ENCODE data around the gene MTMR1.

Gene MTMR1

GRCh38 chrX:150692831-150693724 lies at the start of gene MTMR1:
TSS of gene MTMR1 (plus strand) at chrX:150693396. CDS start at chrX:150693531, 135 bp downstream.
- no peak for DNase-seq

- DNase-seq: no peak
These were observed 49.2 kb upstream of the MTMR1 start for GRCh38 chrX:150643958-150644357.

- no peak for DNase-seq
These were observed 48.8 kb upstream of the MTMR1 start for GRCh38 chrX:150644422-150644821.

GRCh38 chrX:150647331-150647730 lies 45.9 kb upstream of the MTMR1 start:
- no peak for DNase-seq

GRCh38 chrX:150648296-150648940 lies 44.8 kb upstream of the MTMR1 start:
- no peak for DNase-seq

GRCh38 chrX:150649096-150649870 lies 43.9 kb upstream of the MTMR1 start:
- peak; percentile 63 for DNase-seq

GRCh38 chrX:150651906-150652305 lies 41.3 kb upstream of the MTMR1 start:
- peak; percentile 30 for DNase-seq

GRCh38 chrX:150655788-150656187 lies 37.4 kb upstream of the MTMR1 start:
- DNase-seq: no peak

GRCh38 chrX:150663073-150663472 lies 30.1 kb upstream of the MTMR1 start:
- no peak for DNase-seq

GRCh38 chrX:150664290-150664689 lies 28.9 kb upstream of the MTMR1 start:
- DNase-seq: no peak

GRCh38 chrX:150676221-150676620 lies 17.0 kb upstream of the MTMR1 start:
- DNase-seq: no peak

- no peak for DNase-seq
These were observed 12.2 kb upstream of the MTMR1 start for GRCh38 chrX:150680974-150681373.

- no peak for DNase-seq
These were observed 10.1 kb upstream of the MTMR1 start for GRCh38 chrX:150683112-150683511.

GRCh38 chrX:150683536-150684146 lies 9.6 kb upstream of the MTMR1 start:
- peak; percentile 72 for DNase-seq

- no peak for DNase-seq
These were observed 4.2 kb upstream of the MTMR1 start for GRCh38 chrX:150688911-150689451.

GRCh38 chrX:150690126-150690525 lies 3.1 kb upstream of the MTMR1 start:
- DNase-seq: peak; percentile 40

GRCh38 chrX:150692296-150692695 lies 900 bp upstream of the MTMR1 start:
- no peak for DNase-seq

- peak; percentile 42 for DNase-seq
These were observed 754 bp downstream of the MTMR1 start for GRCh38 chrX:150693725-150694574.

- peak; percentile 65 for DNase-seq
These were observed 1.7 kb downstream of the MTMR1 start for GRCh38 chrX:150694738-150695410.

- DNase-seq: peak; percentile 49
These were observed 3.1 kb downstream of the MTMR1 start for GRCh38 chrX:150696331-150696730.

- peak; percentile 35 for DNase-seq
These were observed 3.7 kb downstream of the MTMR1 start for GRCh38 chrX:150696866-150697265.

Data from suppressor macrophage treated with lipopolysaccharide for 4 hours (primary cell).